Ovary (tissue), 9 donors: Measurements from ENCODE around the gene TNFRSF25. TPM values are rescaled to one million over a fixed set of nuclear protein-coding genes. Genes with fewer than 3 reads are reported as not detected.

Source experiments
- DNase-seq, 5 donors: peaks; one replicate each; pipeline ENCODE4 v3.0.0-alpha.2; 2019 to 2020
- H3K27ac ChIP-seq, 2 donors: fragments of 200-600 bp; one replicate each; pipeline versions ENCODE4 v1.5.1 to v1.8.0; 2019 to 2022
- H3K27me3 ChIP-seq: fragments of 200-600 bp; one replicate; pipeline ENCODE4 v1.8.0; 2022
- H3K36me3 ChIP-seq: fragments of 200-600 bp; sonication (generic); one replicate; pipeline ENCODE4 v1.5.1; 2019
- H3K4me1 ChIP-seq: one replicate; pipeline ENCODE4 v1.8.1; 2013; ENCODE audit warnings: mild to moderate bottlenecking, moderate library complexity; ENCODE audit not compliant: insufficient read depth
- H3K4me3 ChIP-seq: fragments of 200-600 bp; sonication (generic); one replicate; pipeline ENCODE4 v1.5.1; 2017
- H3K9me3 ChIP-seq, 2 donors: fragments of 200-600 bp in 1 of 2; sonication (generic) in 1 of 2; one replicate each; pipeline versions ENCODE4 v1.5.1 to v1.8.1; 2013 to 2019; ENCODE audit warnings: mild to moderate bottlenecking in 1 of 2, moderate library complexity in 1 of 2
- CTCF ChIP-seq, 3 donors: fragments of 450-650 bp in 2 of 3; fragments of 200-600 bp in 1 of 3; IDR thresholded peaks; one replicate each; pipeline versions ENCODE4 v1.5.1 to v1.8.0; 2016 to 2022; ENCODE audit warnings: antibody characterized with exemption in 3 of 3, mild to moderate bottlenecking in 1 of 3
- EP300 ChIP-seq: sonication (generic); formaldehyde crosslinking; IDR thresholded peaks from one replicate; pipeline ENCODE4 v1.6.1; 2017; ENCODE audit warnings: antibody characterized with exemption
- POLR2A ChIP-seq: fragments of 450-650 bp; IDR thresholded peaks from one replicate; pipeline ENCODE4 v1.6.1; 2017; ENCODE audit warnings: antibody characterized with exemption, mild to moderate bottlenecking, moderate library complexity
- WGBS, 3 donors: extraction: QIAGEN DNeasy Blood & Tissue Kit in 1 of 3; methylation state at CpG; one replicate each; pipeline versions ENCODE4 v1.1.5 to v1.1.7; 2013 to 2017; 5-methylcytosine and 5-hydroxymethylcytosine counted together
- intact Hi-C, 4 donors: fragments of 100-400 bp; cut with DNase I; formaldehyde crosslinking; loops; one replicate each; pipeline versions ENCODE4 v1.11.0 to v1.15.1; 2022 to 2023
- polyA plus RNA-seq, 2 donors: library from polyadenylated mRNA; stranded (reverse); fragments of 200-250 nt in 1 of 2; fragments of 350-450 nt in 1 of 2; fragmentation: Illumina TruSeq in 1 of 2; extraction: RNeasy Lipid Tissue Mini Kit (QIAGEN cat#74804) in 1 of 2; gene quantifications; one replicate each; pipeline ENCODE4 v1.2.3, GENCODE V29; 2013 to 2014
- total RNA-seq, 7 donors: library from RNA; depleted of rRNA in 2 of 7; stranded (reverse); fragments of >200 nt in 2 of 7; fragmentation: NEBNext Ultra II Directional in 3 of 7; extraction: Animal tissue kit (Norgen Biotek cat#: 25700) in 3 of 7; gene quantifications; one replicate each; pipeline versions ENCODE4 v1.1.0 to v1.2.4, GENCODE V29; 2016 to 2023
- donor health status: DM: no; HTN: no; CAD: no; lungs with moderate emphysema.
- donor health status: DM: no; HTN: no; CAD: no.
- donor health status: Bipolar disorder and iron deficiency.
- donor health status: DM: yes; HTN: yes; CAD: no.
- donor health status: DM: no; HTN: no; CAD: no.
- donor health status: DM: yes; HTN: yes; CAD: no.

TNFRSF25 gene
- total and polyA plus RNA-seq, 9 donors = 1.7 to 13.1 (median 7.7) TPM

DNA sequence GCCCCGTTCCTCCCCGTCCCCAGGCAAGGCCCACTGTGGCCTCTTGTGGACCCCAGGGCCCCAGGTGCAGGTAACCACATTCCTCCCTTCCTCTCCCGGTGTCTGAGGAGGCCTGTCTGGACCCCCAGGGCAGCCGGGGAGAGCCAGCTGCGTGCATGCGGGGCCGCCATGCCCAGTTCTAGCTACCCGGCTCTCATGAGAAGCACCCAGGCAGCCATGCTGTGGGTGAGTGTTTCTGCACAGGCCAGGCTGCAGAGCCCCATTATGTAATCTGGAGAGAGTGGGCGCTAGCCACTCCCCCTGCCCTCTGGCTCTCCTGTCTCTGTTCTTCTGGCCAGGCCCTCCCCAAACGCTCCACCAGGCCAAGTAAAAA, 43.9 kb upstream of the TNFRSF25 start:
- no peaks in the 10 kb centered on the region for H3K36me3 ChIP-seq
- H3K9me3 ChIP-seq = no peaks in the 10 kb centered on the region
- H3K27me3 ChIP-seq = no peaks in the 10 kb centered on the region
- intact Hi-C loops = no loop called here
- 67 to 75% (median 75%) methylated on average over 10 of the region's 10 CpGs for WGBS, 3 donors
- peaks cover 3% of the 10 kb centered on the region for H3K4me1 ChIP-seq
- no peak overlapping the region for H3K4me3 ChIP-seq
- TF ChIP-seq CTCF (IDR thresholded peaks at IDR 0.05) (no peak), POLR2A (no peak), EP300 (no peak)
- no peak for DNase-seq
- no peak overlapping the region for H3K27ac ChIP-seq

GRCh38 chr1:6509220-6509918, 43.4 kb upstream of the TNFRSF25 start:
- DNase-seq = no peak
- no peaks in the 10 kb centered on the region for H3K27me3 ChIP-seq
- intact Hi-C loops = no loop called here
- 41 to 56% (median 51%) methylated on average over 14 to 20 of the region's 20 CpGs for WGBS, 3 donors
- TF ChIP-seq CTCF (IDR thresholded peaks at IDR 0.05) (no peak), POLR2A (no peak), EP300 (no peak)
- no peaks in the 10 kb centered on the region for H3K9me3 ChIP-seq
- H3K4me1 ChIP-seq = peaks cover 3% of the 10 kb centered on the region
- H3K36me3 ChIP-seq = no peaks in the 10 kb centered on the region
- no peak overlapping the region for H3K4me3 ChIP-seq
- H3K27ac ChIP-seq = no peak overlapping the region

- no peak for TF ChIP-seq EP300
- TF ChIP-seq CTCF (IDR thresholded peaks at IDR 0.05) = no peak
- no peak for TF ChIP-seq POLR2A
- Histone ChIP-seq H3K36me3 (no peaks in the 10 kb centered on the region), H3K9me3 (no peaks in the 10 kb centered on the region), H3K27me3 (no peaks in the 10 kb centered on the region), H3K4me1 (peaks cover 3% of the 10 kb centered on the region), H3K27ac (no peak overlapping the region), H3K4me3 (no peak overlapping the region)
- no peak for DNase-seq
- intact Hi-C loops = no loop called here
- 80 to 85% (median 81%) methylated on average over 11 of the region's 11 CpGs for WGBS, 3 donors
Observed at GRCh38 chr1:6508816-6509189, 42.8 kb upstream of the TNFRSF25 start.

DNA sequence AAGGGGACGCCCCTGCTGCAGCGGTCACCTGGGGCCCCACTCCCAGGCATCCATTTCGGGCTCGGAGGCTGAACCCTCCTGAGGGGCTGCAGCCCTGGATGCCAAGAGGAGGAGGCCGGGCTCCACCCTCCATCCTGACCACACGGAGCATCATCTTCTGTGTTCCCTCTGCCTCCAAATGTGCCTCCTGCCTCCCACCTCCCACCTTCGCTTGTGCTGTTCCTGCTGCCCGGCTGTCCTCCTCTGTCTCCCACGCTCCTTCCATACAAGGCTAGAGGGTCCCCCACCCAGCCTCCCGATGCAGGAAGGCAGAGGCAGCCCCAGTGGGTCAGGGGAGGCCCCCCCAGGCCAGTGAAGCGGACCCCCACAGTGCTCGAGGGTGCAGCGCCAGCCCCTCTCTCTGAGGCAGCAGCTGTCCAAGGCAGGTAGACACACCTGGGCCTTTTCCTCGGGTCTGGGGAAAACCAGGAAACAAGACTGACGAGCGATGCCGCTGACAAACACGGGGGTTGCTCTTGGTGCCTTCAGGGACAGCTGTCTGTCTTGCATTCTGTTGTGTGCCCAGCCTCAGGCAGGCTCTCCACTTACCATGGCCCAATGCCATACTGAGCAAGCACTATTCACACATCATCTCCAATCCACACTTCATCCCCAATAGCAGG, 42.3 kb upstream of the TNFRSF25 start:
- Histone ChIP-seq H3K27me3 (no peaks in the 10 kb centered on the region), H3K27ac (no peak overlapping the region), H3K4me1 (peaks cover 3% of the 10 kb centered on the region), H3K9me3 (no peaks in the 10 kb centered on the region), H3K36me3 (no peaks in the 10 kb centered on the region), H3K4me3 (no peak overlapping the region)
- no peak for DNase-seq
- WGBS, 3 donors = 80 to 84% (median 84%) methylated on average over 17 to 18 of the region's 18 CpGs
- no peak for TF ChIP-seq POLR2A
- TF ChIP-seq CTCF (IDR thresholded peaks at IDR 0.05) = no peak
- no peak for TF ChIP-seq EP300
- intact Hi-C loops = no loop called here
